C1 segment of cervical spinal cord (tissue), 14 donors: ENCODE results near the gene PALM3.
A peak's percentile ranks its signal among the peaks of the same experiment; 100 is the strongest.

Source experiments
- DNase-seq, 14 donors: peaks; one replicate each; lab custom pipeline; 2025; lab: John Stamatoyannopoulos, UW

Gene PALM3

GRCh38 chr19:14061751-14062557, at the start of gene PALM3:
TSS of gene PALM3 (minus strand) at chr19:14062076. CDS start at chr19:14061980, 96 bp downstream.
- no peak for DNase-seq

GRCh38 chr19:14111486-14111885, 49.6 kb upstream of the PALM3 start:
- no peak for DNase-seq

GRCh38 chr19:14110650-14111049, 48.8 kb upstream of the PALM3 start:
- no peak for DNase-seq

- peak in 2 of 14 donors; percentile 18 to 64 for DNase-seq
Measured at GRCh38 chr19:14107581-14108461, 45.9 kb upstream of the PALM3 start.

GRCh38 chr19:14106840-14107239, 45.0 kb upstream of the PALM3 start:
- no peak for DNase-seq

GRCh38 chr19:14105680-14106079, 43.8 kb upstream of the PALM3 start:
- DNase-seq = no peak

GRCh38 chr19:14103310-14103709, 41.4 kb upstream of the PALM3 start:
- DNase-seq = no peak

GRCh38 chr19:14102756-14103155, 40.9 kb upstream of the PALM3 start:
- DNase-seq = no peak

GRCh38 chr19:14102102-14102696, 40.3 kb upstream of the PALM3 start:
- no peak for DNase-seq

GRCh38 chr19:14101003-14101545, 39.2 kb upstream of the PALM3 start:
- DNase-seq = no peak

- no peak for DNase-seq
Measured at GRCh38 chr19:14097532-14098151, 35.8 kb upstream of the PALM3 start.

- no peak for DNase-seq
Measured at GRCh38 chr19:14096272-14096992, 34.6 kb upstream of the PALM3 start.

GRCh38 chr19:14094854-14095253, 33.0 kb upstream of the PALM3 start:
- DNase-seq = no peak

- DNase-seq = no peak
Measured at GRCh38 chr19:14093117-14093823, 31.4 kb upstream of the PALM3 start.

GRCh38 chr19:14091813-14092462, 30.1 kb upstream of the PALM3 start:
- DNase-seq = peak in 2 of 14 donors; percentile 49 to 53

GRCh38 chr19:14091081-14091812, 29.4 kb upstream of the PALM3 start:
- DNase-seq = peak in 10 of 14 donors; percentile 30 to 90 (median 79)

- DNase-seq = peak in 12 of 14 donors; percentile 50 to 90 (median 80)
Measured at GRCh38 chr19:14090509-14091080, 28.7 kb upstream of the PALM3 start, which contains the start of gene SAMD1. TSS of gene SAMD1 (minus strand) at chr19:14090751.
